AG09309 (cell line): ENCODE results near the gene NFIC.
A peak's percentile ranks its signal among the peaks of the same experiment; 100 is the strongest.
"Not testable (repeated sequence)": the region's sequence is repeated elsewhere in the genome, so short reads cannot be mapped to it uniquely, and the experiment has no call there.

Experiments used
- DNase-seq: peaks from one replicate; pipeline ENCODE4 v3.0.0-alpha.2; 2010; ENCODE audit warnings: low read depth
- H3K4me3 ChIP-seq: 2 replicates; pipeline ENCODE4 v1.5.1; 2011; ENCODE audit warnings: mild to moderate bottlenecking, low read depth, low read length, moderate library complexity; ENCODE audit not compliant: control insufficient read depth
- CTCF ChIP-seq: IDR thresholded peaks from 2 replicates; pipeline ENCODE4 v1.5.1; 2011; ENCODE audit warnings: mild to moderate bottlenecking, low read depth, low read length, inconsistent platforms; ENCODE audit not compliant: insufficient read depth, control insufficient read depth; ENCODE audit errors: missing control alignments

The NFIC gene

DNA sequence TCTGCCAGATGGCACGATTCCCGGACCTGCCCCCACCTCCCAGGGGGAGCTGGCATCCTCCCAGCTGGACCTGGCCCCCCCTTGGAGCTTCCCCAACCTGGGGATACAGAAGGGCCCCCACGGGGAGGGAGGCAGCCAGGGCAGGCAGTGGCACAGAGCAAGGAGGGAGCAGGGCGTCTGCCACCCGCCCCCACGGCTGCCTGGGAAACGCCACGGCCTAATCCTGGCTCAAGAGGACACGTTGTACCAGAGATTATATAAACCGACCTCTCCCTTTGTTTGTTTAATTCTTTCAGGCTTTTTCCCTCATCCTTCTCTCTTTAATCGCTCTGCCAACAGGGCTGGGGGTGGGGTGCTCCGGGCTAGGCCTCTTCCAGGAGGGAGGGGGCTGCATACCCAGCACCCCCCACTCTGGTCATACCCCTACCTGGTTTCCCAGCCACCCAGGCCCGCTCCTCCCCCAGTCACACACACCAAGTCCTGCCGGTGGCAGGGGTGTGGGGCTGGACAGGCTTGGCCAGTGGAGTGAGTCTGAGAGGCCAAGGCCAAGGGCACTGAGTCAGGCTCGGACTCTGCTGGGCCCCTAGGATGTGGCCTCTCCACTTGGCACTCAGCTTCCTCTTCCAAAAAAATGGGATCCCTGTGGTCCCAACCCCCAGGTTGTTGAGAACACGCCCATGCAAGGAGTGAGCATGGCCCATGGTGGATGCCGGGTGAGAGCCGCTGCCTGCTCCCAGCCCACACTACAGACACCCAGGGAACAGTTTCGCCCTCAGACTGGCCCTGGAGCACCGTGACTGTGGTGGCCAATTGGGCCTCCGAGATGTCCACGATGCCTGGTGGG lies 29.5 kb upstream of the NFIC start:
- H3K4me3 ChIP-seq, result no peak overlapping the region
- no peak for TF ChIP-seq CTCF
- DNase-seq, result no peak

GRCh38 chr19:3338541-3339181 lies 27.7 kb upstream of the NFIC start:
- DNase-seq, result no peak
- no peak overlapping the region for H3K4me3 ChIP-seq
- TF ChIP-seq CTCF, result no peak

- H3K4me3 ChIP-seq, result no peak overlapping the region
- TF ChIP-seq CTCF, result no peak
- DNase-seq, result no peak
Observed at GRCh38 chr19:3340340-3340739, 26.0 kb upstream of the NFIC start.

DNA sequence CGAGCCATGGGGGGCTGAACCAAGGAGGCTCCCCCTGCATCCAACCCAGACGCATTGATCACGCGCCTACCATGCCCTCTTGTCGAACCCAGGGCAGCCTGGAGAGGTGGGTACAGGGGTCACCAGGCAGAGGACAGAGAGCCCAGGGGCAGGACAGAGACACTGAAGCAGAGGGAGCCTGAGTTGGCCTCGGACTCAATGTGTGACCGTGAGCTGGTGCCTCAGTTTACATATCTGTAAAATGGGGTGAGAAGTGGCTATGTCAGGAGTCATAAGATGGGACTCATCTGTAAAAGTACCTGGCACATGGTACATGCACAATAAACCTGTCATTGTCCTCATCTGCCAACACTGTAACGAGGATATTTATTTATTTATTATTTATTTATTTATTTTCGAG lies 24.1 kb upstream of the NFIC start:
- no peak for TF ChIP-seq CTCF
- no peak for DNase-seq
- no peak overlapping the region for H3K4me3 ChIP-seq

DNA sequence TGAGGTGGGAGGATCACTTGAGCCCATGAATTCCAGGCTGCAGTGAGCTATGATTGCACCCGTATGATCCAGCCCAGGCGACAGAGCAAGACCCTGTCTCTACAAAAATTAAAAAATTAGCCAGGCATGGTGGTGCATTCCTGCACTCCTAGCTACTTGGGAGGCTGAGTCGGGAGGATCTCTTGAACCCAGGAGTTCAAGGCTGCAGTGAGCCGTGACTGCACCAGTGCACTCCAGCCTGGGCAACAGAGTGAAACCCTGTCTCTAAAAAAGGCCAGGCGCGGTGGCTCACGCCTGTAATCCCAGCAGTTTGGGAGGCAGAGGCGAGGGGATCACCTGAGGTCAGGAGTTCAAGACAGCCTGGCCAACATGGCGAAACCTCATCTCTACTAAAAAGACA lies 23.4 kb upstream of the NFIC start:
- DNase-seq, H3K4me3 ChIP-seq: not testable (repeated sequence)

DNA sequence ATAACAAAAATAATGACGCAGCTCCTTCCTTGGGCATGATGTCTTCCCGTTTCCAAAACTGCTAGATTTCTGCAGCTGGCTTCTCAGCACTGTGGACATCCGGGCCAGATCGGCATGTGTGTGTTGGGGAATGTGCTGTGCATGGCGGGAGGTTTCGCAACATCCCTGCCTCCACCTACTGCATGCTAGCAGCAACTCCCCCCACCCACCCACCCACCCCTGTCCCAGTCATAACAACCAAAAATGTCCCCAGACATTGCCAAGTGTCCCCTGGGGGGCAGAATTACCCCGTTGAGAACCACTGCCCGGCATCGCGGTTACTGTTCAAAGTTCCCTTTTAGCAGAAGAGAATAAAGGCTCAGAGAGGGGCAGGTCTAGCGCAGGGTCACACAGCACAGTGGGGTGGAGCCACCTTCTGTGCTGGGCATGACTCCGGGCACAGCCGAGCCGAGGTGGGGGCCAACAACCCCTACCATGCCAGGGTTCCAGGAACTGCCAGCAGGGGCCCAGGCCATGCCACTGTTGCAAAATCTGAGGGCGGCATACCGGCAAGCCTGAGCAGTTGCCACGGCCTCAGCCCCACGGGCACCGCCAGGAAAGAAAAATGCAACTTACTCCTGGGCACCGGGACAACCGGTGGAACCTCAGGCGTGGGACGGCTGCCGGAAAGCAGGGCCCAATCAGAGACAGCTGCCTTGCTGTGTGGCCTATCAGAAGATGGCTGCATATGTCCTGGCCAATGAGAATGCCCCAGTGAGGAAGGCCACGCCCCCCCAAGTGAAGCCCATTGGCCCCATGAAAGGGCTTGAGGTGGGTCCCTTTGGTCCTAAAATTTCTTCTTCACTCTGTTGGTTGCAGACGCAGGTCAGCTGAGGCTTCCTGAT lies 22.5 kb upstream of the NFIC start:
- peak; percentile 76 for DNase-seq
- H3K4me3 ChIP-seq, result peak overlapping the region; percentile 50
- TF ChIP-seq CTCF, result peak; percentile 28
